ENCODE results near the gene RAI14. TPM values are rescaled to one million over a fixed set of nuclear protein-coding genes. Genes with fewer than 3 reads are reported as not detected.

The RAI14 gene
- total RNA-seq, 1 experiment from 2014 or later, result 133 TPM

DNA sequence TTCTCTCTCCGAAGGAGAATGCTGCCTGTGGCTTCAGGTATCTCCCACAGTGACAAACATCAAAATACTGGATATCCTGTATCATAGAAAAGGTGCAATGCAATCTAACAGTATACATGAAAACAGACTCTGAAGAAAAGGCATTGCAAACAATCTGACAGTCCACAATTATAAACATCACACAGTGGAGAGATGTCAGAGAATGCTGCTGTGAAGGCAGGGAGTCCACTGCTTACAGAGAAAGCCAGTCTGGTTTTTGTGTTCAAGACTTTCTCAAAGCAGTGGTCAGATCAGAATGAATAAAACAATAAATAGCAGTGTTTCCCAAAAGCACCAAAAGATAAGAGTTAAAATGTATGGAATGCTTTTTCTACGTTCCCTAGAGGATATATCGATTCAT lies 211.5 kb downstream of the RAI14 start:
- no peaks in the 10 kb centered on the region for H3K27me3 ChIP-seq (ENCODE audit: insufficient read depth, low read depth)
- no peak overlapping the region for H2AFZ ChIP-seq
- TF ChIP-seq, protein P1, sequence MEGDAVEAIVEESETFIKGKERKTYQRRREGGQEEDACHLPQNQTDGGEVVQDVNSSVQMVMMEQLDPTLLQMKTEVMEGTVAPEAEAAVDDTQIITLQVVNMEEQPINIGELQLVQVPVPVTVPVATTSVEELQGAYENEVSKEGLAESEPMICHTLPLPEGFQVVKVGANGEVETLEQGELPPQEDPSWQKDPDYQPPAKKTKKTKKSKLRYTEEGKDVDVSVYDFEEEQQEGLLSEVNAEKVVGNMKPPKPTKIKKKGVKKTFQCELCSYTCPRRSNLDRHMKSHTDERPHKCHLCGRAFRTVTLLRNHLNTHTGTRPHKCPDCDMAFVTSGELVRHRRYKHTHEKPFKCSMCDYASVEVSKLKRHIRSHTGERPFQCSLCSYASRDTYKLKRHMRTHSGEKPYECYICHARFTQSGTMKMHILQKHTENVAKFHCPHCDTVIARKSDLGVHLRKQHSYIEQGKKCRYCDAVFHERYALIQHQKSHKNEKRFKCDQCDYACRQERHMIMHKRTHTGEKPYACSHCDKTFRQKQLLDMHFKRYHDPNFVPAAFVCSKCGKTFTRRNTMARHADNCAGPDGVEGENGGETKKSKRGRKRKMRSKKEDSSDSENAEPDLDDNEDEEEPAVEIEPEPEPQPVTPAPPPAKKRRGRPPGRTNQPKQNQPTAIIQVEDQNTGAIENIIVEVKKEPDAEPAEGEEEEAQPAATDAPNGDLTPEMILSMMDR (conservative IDR thresholded peaks at IDR 0.05), result no peak
- no peak for TF ChIP-seq EZH2 (IDR thresholded peaks at IDR 0.05; ENCODE audit: low read depth)
- H3K9me3 ChIP-seq (ENCODE audit: insufficient read depth, low read depth), result no peaks in the 10 kb centered on the region
- H3K36me3 ChIP-seq (ENCODE audit: low read depth), result no peaks in the 10 kb centered on the region
- H4K20me1 ChIP-seq (ENCODE audit: insufficient read depth), result no peaks in the 10 kb centered on the region
- ChIA-PET CTCF (no interaction called here), POLR2A (ENCODE audit: unreplicated experiment) (no interaction called here)
- H3K4me3 ChIP-seq, result no peak overlapping the region
- H3K27ac ChIP-seq, result no peak overlapping the region
- H3K4me2 ChIP-seq, result no peak overlapping the region
- no peaks in the 10 kb centered on the region for H3F3A ChIP-seq (ENCODE audit: insufficient read depth, low read depth)
- intact Hi-C loops (cut with micrococcal nuclease; ENCODE audit: unreplicated experiment), result no loop called here
- no peak for DNase-seq
- H3K4me1 ChIP-seq (replicated peaks; ENCODE audit: insufficient read depth), result 0 out of 2 replicates have a peak, but pooled peaks cover 6% of the 10 kb centered on the region
- no peaks in the 10 kb centered on the region for H3K9me2 ChIP-seq (ENCODE audit: insufficient read depth)
- BruUV-seq (replicated peaks), result no TSS peak
- no peaks in the 10 kb centered on the region for H3K79me2 ChIP-seq (ENCODE audit: low read depth)

DNA sequence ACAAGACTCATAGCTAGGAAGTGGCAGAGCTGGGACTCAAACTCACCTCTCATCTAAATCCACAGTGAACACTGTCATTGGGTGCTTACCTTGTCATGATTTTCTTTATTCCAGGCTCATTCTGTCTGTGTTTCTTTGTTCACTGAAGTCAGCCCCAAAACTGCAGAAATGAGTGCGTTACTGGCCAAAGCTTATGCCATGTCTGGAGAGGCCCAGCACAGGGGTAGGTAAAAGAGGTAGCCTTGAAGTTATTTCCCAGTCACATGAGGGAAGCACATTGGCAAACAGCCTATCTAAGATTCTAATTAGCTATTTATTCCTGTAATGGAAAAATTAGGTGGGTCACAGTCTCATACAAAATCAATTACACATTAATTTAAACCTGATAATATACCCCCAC lies 212.7 kb downstream of the RAI14 start:
- Histone ChIP-seq H3K36me3 (ENCODE audit: low read depth) (no peaks in the 10 kb centered on the region), H3K27ac (no peak overlapping the region), H3K27me3 (ENCODE audit: insufficient read depth, low read depth) (no peaks in the 10 kb centered on the region), H3K79me2 (ENCODE audit: low read depth) (no peaks in the 10 kb centered on the region), H3K9me2 (ENCODE audit: insufficient read depth) (no peaks in the 10 kb centered on the region), H3K4me2 (no peak overlapping the region), H3K9me3 (ENCODE audit: insufficient read depth, low read depth) (no peaks in the 10 kb centered on the region), H3K4me3 (no peak overlapping the region), H3F3A (ENCODE audit: insufficient read depth, low read depth) (no peaks in the 10 kb centered on the region), H4K20me1 (ENCODE audit: insufficient read depth) (no peaks in the 10 kb centered on the region), H3K4me1 (replicated peaks; ENCODE audit: insufficient read depth) (0 out of 2 replicates have a peak, but pooled peaks cover 6% of the 10 kb centered on the region), H2AFZ (no peak overlapping the region)
- ChIA-PET CTCF (interaction anchor here (0.6 kb wide), 1 partner anchor 87 kb away, joined by 3 read pairs; no protein-coding TSS in a partner anchor), POLR2A (ENCODE audit: unreplicated experiment) (interaction anchor here (0.7 kb wide), 1 partner anchor 35 kb away, joined by 3 read pairs; no protein-coding TSS in a partner anchor)
- BruUV-seq (replicated peaks), result no TSS peak
- intact Hi-C loops (cut with micrococcal nuclease; ENCODE audit: unreplicated experiment), result no loop called here
- no peak for TF ChIP-seq EZH2 (IDR thresholded peaks at IDR 0.05; ENCODE audit: low read depth)
- TF ChIP-seq, protein P1 (conservative IDR thresholded peaks at IDR 0.05), result no peak
- no peak for DNase-seq

DNA sequence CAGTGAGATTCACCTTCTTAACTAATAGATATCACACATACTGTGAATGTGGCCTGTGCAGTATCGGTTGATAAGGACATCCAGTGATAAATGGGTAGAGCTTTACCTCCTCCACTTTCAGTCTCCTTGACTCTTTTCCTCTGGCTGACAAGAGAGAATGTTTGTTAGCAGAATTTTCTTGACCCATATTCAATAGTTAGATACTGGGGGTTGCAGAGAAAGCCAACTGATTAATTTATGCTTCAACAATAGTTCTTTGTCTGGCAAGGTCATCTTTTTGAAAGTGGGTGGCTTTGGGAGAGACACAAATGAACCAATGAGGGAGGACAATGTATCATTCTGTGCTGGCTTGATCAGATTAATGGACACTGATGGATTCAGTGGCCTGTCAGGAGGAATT lies 213.1 kb downstream of the RAI14 start:
- no peak for TF ChIP-seq EZH2 (IDR thresholded peaks at IDR 0.05; ENCODE audit: low read depth)
- TF ChIP-seq, protein P1 (conservative IDR thresholded peaks at IDR 0.05), result no peak
- H3K27me3 ChIP-seq (ENCODE audit: insufficient read depth, low read depth), result no peaks in the 10 kb centered on the region
- no peak overlapping the region for H2AFZ ChIP-seq
- no peak overlapping the region for H3K4me2 ChIP-seq
- no peaks in the 10 kb centered on the region for H3K79me2 ChIP-seq (ENCODE audit: low read depth)
- intact Hi-C loops (cut with micrococcal nuclease; ENCODE audit: unreplicated experiment), result no loop called here
- H3K4me1 ChIP-seq (replicated peaks; ENCODE audit: insufficient read depth), result 0 out of 2 replicates have a peak, but pooled peaks cover 6% of the 10 kb centered on the region
- BruUV-seq (replicated peaks), result no TSS peak
- no peak overlapping the region for H3K27ac ChIP-seq
- no peaks in the 10 kb centered on the region for H4K20me1 ChIP-seq (ENCODE audit: insufficient read depth)
- H3K9me3 ChIP-seq (ENCODE audit: insufficient read depth, low read depth), result no peaks in the 10 kb centered on the region
- H3K9me2 ChIP-seq (ENCODE audit: insufficient read depth), result no peaks in the 10 kb centered on the region
- CTCF ChIA-PET, result interaction anchor here (0.6 kb wide), 1 partner anchor 86 kb away, joined by 3 read pairs; no protein-coding TSS in a partner anchor
- POLR2A ChIA-PET (ENCODE audit: unreplicated experiment), result interaction anchor here (0.6 to 0.7 kb wide), 2 partner anchors 35 to 1817 kb away, joined by 3 read pairs; no protein-coding TSS in a partner anchor
- no peaks in the 10 kb centered on the region for H3F3A ChIP-seq (ENCODE audit: insufficient read depth, low read depth)
- H3K36me3 ChIP-seq (ENCODE audit: low read depth), result no peaks in the 10 kb centered on the region
- no peak for DNase-seq
- H3K4me3 ChIP-seq, result no peak overlapping the region
